ENCODE measurements around the gene BAX.

Gene BAX

DNA sequence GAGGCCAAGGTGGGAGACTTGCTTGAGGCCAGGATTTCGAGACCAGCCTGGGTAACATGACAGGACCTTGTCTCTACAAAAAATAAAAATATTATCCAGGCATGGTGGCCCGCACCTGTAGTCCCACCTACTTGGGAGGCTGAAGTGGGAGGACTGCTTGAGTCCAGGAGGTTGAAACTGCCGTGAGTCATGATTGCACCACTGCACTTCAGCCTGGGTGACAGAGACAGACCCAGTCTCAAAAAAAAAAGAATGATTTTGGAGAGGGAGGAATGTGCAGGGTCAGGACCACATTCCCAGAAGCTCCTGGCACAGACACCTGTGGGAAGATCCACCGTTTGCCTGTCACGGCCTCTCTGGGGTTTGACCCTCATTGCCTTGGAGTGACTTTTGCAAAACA, 9.3 kb upstream of the BAX start:
- ChIA-PET CTCF (no interaction called here), POLR2A (no interaction called here)
- DNase-seq (ENCODE audit: extremely low spot score): no peak
- TF ChIP-seq FOXA1 (IDR thresholded peaks at IDR 0.05): no peak

DNA sequence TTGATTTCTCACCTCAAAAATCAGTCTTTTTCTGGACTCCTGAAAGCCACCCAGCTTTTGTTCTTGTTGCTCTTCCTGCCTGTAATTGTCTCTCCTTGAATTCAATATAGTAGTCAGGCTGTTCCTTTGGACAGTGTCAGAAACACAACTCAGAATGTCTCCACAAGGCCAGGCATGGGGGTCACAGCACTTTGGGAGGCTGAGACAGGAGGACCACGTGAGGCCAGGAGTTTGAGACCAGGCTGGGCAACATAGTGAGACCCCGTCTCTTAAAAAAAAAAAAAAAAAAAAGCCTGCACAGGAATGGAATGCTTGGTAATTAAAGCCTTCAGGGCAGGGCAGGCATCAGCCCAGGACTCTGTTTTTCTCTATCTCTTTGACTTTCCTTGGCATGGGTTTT, 8.9 kb upstream of the BAX start:
- POLR2A ChIA-PET: interaction anchor here (1.2 kb wide), 1 partner anchor 9 kb away, joined by 3 read pairs; the partner anchor contains the start of gene BAX

GRCh38 chr19:48946463-48947257, 8.0 kb upstream of the BAX start:
- no peak for TF ChIP-seq SP1 (IDR thresholded peaks at IDR 0.05)
- TF ChIP-seq LEF1 (IDR thresholded peaks at IDR 0.05; ENCODE audit: borderline replicate concordance): no peak
- TF ChIP-seq BHLHE40 (IDR thresholded peaks at IDR 0.05; ENCODE audit: borderline replicate concordance): no peak
- no peak for TF ChIP-seq FOXM1 (IDR thresholded peaks at IDR 0.05; ENCODE audit: borderline replicate concordance)
- no peak for TF ChIP-seq TARDBP (IDR thresholded peaks at IDR 0.05)
- no peak for TF ChIP-seq HDGF (IDR thresholded peaks at IDR 0.05; ENCODE audit: borderline replicate concordance)
- no peak for TF ChIP-seq FOXA1 (IDR thresholded peaks at IDR 0.05)
- TF ChIP-seq ELF4 (IDR thresholded peaks at IDR 0.05): no peak
- TF ChIP-seq ZNF384 (IDR thresholded peaks at IDR 0.05): no peak
- TF ChIP-seq NFRKB (IDR thresholded peaks at IDR 0.05): no peak
- TF ChIP-seq L3MBTL2 (conservative IDR thresholded peaks at IDR 0.05): no peak
- TF ChIP-seq FOXK2 (IDR thresholded peaks at IDR 0.05): no peak
- TF ChIP-seq CTBP1 (IDR thresholded peaks at IDR 0.05; ENCODE audit: borderline replicate concordance): no peak
- no peak for TF ChIP-seq SUZ12 (IDR thresholded peaks at IDR 0.05)
- no peak for TF ChIP-seq ARNT (IDR thresholded peaks at IDR 0.05)
- TF ChIP-seq, protein P1, sequence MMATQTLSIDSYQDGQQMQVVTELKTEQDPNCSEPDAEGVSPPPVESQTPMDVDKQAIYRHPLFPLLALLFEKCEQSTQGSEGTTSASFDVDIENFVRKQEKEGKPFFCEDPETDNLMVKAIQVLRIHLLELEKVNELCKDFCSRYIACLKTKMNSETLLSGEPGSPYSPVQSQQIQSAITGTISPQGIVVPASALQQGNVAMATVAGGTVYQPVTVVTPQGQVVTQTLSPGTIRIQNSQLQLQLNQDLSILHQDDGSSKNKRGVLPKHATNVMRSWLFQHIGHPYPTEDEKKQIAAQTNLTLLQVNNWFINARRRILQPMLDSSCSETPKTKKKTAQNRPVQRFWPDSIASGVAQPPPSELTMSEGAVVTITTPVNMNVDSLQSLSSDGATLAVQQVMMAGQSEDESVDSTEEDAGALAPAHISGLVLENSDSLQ (IDR thresholded peaks at IDR 0.05): no peak
- CTCF ChIA-PET: no interaction called here
- POLR2A ChIA-PET: interaction anchor here (1.2 kb wide), 1 partner anchor 8 kb away, joined by 3 read pairs; the partner anchor contains the start of gene BAX
- no peak for DNase-seq (ENCODE audit: extremely low spot score)

More for the DNA sequence above, 8.9 kb upstream of the BAX start:
- CTCF ChIA-PET: no interaction called here
- TF ChIP-seq HDGF (IDR thresholded peaks at IDR 0.05; ENCODE audit: borderline replicate concordance) (no peak), ELF4 (IDR thresholded peaks at IDR 0.05) (no peak), SUZ12 (IDR thresholded peaks at IDR 0.05) (no peak), LEF1 (IDR thresholded peaks at IDR 0.05; ENCODE audit: borderline replicate concordance) (no peak), TARDBP (IDR thresholded peaks at IDR 0.05) (no peak), FOXM1 (IDR thresholded peaks at IDR 0.05; ENCODE audit: borderline replicate concordance) (no peak)
- TF ChIP-seq, protein P1 (IDR thresholded peaks at IDR 0.05): no peak
- no peak for DNase-seq (ENCODE audit: extremely low spot score)

- ChIA-PET CTCF (no interaction called here), POLR2A (no interaction called here)
- no peak for TF ChIP-seq ARNT (IDR thresholded peaks at IDR 0.05)
- no peak for TF ChIP-seq FOXM1 (IDR thresholded peaks at IDR 0.05; ENCODE audit: borderline replicate concordance)
- TF ChIP-seq FOXA1 (IDR thresholded peaks at IDR 0.05): no peak
- no peak for TF ChIP-seq ZNF384 (IDR thresholded peaks at IDR 0.05)
- no peak for TF ChIP-seq HDGF (IDR thresholded peaks at IDR 0.05; ENCODE audit: borderline replicate concordance)
- TF ChIP-seq, protein P1 (IDR thresholded peaks at IDR 0.05): no peak
- no peak for TF ChIP-seq SUZ12 (IDR thresholded peaks at IDR 0.05)
- no peak for TF ChIP-seq SP1 (IDR thresholded peaks at IDR 0.05)
- TF ChIP-seq L3MBTL2 (conservative IDR thresholded peaks at IDR 0.05): no peak
- no peak for TF ChIP-seq FOXK2 (IDR thresholded peaks at IDR 0.05)
- TF ChIP-seq LEF1 (IDR thresholded peaks at IDR 0.05; ENCODE audit: borderline replicate concordance): no peak
- no peak for TF ChIP-seq TARDBP (IDR thresholded peaks at IDR 0.05)
- no peak for TF ChIP-seq ELF4 (IDR thresholded peaks at IDR 0.05)
- TF ChIP-seq NFRKB (IDR thresholded peaks at IDR 0.05): no peak
- no peak for TF ChIP-seq CTBP1 (IDR thresholded peaks at IDR 0.05; ENCODE audit: borderline replicate concordance)
- no peak for TF ChIP-seq BHLHE40 (IDR thresholded peaks at IDR 0.05; ENCODE audit: borderline replicate concordance)
- DNase-seq (ENCODE audit: extremely low spot score): no peak
These were observed 7.5 kb upstream of the BAX start for GRCh38 chr19:48947258-48947542.

DNA sequence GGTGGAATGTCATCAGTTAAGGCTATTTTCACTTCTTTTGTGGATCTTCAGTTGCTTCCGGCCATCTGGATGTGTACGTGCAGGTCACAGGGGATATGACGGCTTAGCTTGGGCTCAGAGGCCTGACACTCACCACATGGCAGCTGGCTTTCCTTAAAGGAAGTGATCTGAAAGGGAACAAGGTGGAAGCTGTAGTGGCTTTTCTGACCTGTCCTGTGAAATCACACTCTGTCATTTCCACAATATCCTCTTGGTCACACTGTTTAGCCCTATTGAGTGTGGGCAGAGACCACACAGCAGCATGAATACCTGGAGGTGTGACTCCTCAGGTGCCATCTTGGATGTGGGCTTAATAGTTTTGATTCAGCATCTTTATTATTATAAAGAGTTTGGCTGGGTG, 4.5 kb upstream of the BAX start:
- no peak for DNase-seq (ENCODE audit: extremely low spot score)
- POLR2A ChIA-PET: no interaction called here
- CTCF ChIA-PET: no interaction called here
- TF ChIP-seq L3MBTL2 (conservative IDR thresholded peaks at IDR 0.05) (no peak), SP1 (IDR thresholded peaks at IDR 0.05) (no peak), HDGF (IDR thresholded peaks at IDR 0.05; ENCODE audit: borderline replicate concordance) (no peak), FOXM1 (IDR thresholded peaks at IDR 0.05; ENCODE audit: borderline replicate concordance) (no peak), NFRKB (IDR thresholded peaks at IDR 0.05) (no peak), ELF4 (IDR thresholded peaks at IDR 0.05) (no peak), TARDBP (IDR thresholded peaks at IDR 0.05) (no peak), FOXA1 (IDR thresholded peaks at IDR 0.05) (no peak), ZNF384 (IDR thresholded peaks at IDR 0.05) (no peak), ARNT (IDR thresholded peaks at IDR 0.05) (no peak), SUZ12 (IDR thresholded peaks at IDR 0.05) (no peak), BHLHE40 (IDR thresholded peaks at IDR 0.05; ENCODE audit: borderline replicate concordance) (no peak), LEF1 (IDR thresholded peaks at IDR 0.05; ENCODE audit: borderline replicate concordance) (no peak), CTBP1 (IDR thresholded peaks at IDR 0.05; ENCODE audit: borderline replicate concordance) (no peak), FOXK2 (IDR thresholded peaks at IDR 0.05) (no peak)
- TF ChIP-seq, protein P1 (IDR thresholded peaks at IDR 0.05): no peak

Measured in HEK293T (cell line).